Kidney tubule cell (primary cell): ENCODE data around the gene TBC1D30.
"Not testable (repeated sequence)": the region's sequence is repeated elsewhere in the genome, so short reads cannot be mapped to it uniquely, and the experiment has no call there.

Source experiments
- DNase-seq: peaks from one replicate; pipeline ENCODE4 v3.0.0-alpha.2; 2018; ENCODE audit warnings: low spot score

The TBC1D30 gene

DNA sequence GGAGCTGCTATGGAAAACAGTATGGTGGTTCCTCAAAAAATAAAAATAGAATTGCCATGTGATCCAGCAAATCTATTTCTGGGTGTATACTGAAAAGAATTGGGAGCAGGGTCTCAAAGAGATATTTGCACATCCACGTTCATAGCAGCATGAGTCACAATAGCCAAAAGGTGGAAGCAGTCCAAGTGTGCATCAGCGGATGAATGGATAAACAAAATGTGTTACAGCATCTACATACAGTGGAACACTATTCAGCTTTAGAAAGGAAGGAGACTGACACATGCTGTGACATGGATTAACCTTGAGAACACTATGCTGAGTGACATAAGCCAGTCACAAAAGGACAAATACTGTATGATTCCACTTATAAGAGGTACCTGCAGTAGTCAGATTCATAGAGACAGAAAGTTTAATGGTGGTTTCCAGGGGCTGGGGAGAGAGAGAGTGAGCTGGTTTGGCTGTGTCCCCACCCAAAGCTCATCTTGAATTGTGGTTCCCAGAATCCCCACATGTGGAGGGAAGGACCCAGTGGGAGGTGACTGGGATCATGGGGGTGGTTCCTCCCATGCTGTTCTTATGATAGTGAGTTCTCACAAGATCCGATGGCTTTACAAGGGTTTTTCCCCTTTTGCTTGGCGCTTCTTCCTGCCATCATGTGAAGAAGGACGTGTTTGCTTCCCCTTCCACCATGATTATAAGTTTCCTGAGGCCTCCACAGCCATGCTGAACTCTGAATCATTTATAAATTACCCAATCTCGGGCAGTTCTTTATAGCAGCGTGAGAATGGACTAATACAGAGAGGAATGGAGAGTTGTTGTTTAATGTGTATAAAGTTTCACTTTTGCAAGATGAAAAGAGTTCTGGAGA lies 17.6 kb upstream of the TBC1D30 start:
- no peak for DNase-seq

DNA sequence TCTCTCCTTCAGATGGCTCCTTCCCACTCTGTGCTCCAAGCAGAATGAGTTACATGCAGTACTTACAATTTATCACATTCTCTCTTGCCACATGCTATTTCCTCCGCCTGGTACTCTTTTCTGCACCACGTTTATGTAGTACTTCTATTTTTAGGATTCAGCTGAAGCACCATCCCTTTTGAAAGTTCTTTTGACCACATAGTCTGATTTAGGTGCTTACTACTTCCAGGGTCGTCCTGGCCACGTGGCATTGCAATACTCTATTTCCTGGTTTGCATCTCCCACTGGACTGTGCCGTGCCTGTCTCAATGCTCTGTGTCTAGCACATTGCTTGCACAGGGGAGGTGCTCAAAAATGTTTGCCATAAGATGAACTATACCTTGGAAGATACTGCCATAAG lies 16.3 kb upstream of the TBC1D30 start:
- no peak for DNase-seq

DNA sequence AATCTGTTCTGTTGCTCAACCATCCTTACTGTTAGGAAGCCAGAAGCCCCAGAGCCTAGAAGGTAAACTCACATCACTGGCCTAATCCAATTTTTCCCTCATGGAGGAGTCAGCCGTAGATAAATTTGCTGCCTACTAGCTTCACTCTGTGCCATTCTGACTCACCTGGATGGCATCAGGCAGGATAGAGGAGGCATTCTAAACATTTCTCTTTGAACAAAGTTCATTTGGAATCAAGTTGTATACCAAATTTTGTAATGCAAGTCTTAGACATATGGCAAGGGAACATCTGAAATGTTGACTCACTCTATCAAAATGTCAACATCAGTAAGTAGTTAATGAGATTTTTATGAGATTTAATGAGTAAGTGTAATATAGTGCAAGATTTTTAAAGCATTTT lies 13.6 kb upstream of the TBC1D30 start:
- DNase-seq, result peak; percentile 30

DNA sequence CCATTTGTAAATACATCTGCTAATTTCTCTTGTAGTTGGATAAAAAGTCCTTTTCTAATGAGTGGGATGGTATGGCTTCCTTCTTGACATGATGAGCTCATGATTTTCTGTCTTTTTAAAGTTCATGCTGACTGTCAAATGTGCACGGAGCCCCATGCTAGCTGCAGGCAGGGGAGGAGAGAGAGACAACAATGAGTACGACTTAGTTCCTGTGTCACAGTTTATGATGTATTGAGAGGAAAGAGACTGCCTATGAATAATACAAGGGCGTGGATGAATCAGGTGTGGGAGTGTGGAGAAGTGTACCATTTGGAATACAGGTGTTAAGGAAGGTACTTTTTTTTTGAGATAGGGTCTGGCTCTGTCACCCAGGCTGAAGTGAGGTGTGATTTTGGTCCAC lies 10.7 kb upstream of the TBC1D30 start:
- no peak for DNase-seq

DNA sequence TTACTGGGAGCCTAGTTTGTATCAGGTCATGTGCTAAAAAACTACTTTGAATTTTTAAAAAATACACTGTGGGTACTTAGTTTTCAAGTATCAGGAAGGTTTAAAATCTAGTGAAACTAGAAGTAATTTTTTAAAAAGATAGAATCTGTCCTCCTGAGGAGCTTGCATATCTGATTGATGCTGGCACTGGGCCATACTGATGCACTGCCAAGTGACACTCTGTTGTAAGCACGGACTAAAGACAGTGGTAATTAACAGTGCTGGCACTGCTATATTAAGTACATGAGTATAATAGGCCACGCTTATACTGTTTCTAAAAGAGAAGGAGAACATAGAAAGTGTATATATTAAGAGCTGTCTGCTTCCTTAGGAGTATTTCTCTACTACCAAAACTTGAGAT lies 10.0 kb upstream of the TBC1D30 start:
- no peak for DNase-seq

DNA sequence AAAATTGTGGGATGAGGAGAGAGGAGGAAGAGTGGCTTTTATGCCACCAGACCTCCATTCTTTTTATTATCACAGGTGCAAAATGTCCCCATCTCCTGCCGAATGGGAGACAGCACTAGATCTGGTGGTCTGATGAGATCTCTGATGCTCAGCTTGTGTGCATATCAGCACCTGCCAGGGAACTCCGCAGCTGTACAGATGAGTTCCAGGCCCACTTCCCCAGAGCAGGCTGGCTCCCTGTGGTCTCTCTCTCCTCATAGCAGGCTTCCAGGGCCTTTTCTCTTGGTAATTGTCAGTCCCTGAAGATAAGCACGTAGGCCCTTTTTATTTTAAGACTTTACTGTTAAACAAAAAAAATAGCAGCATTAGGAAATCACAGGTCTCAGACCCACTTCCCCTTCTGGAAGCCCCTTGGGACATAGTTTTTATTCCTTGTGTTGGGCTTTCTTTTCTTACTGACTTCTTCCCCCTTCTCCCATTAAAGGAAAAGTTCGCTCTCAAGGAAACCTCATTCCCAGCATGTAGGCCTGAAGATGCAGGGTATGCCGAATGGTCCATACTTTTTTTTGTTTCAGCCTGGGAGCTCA lies 4.5 kb upstream of the TBC1D30 start:
- no peak for DNase-seq

DNA sequence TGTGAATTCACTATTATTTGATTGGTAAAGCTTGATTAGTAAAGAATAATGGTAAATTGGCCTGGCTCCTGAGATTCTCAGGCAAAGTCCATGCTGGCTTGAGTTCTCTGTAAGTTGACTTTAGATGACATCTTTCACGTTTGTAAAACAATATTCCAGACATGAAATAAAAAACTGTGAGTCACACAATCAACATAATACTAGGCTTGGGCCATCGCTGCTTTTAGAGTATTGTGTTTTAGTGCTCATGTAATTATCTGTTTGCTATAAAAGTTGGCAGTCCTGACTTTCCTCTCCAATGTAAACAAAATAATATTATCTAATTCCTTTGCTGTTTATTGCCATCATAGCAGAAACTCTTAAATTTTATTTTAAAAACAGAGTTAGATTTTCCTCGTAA lies 3.9 kb upstream of the TBC1D30 start:
- DNase-seq, result no peak

DNA sequence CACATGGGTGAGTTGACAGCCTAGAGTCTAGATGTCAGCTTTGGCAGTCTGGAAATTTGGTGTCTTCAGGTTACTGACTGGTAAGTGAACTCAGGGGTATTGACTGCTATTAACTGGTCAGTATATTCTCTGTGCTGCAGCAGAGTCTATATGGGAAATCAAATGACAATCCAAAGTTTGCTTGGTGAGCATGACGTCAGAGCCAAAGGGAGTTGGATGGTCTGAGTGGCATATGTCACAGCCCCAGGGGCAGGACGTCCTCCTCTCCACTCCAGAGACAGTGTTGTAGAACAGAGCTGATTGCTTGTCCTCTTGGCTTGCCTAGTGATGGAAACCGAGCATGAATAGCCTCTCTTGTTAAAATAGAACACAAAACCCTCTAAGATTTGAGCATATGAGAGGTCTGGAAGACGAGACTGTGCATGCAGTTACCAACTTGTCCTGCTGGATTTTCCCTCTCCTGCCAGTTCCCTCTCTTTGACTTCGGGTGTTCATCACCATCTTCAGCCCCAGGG lies 3.3 kb upstream of the TBC1D30 start:
- DNase-seq, result no peak

DNA sequence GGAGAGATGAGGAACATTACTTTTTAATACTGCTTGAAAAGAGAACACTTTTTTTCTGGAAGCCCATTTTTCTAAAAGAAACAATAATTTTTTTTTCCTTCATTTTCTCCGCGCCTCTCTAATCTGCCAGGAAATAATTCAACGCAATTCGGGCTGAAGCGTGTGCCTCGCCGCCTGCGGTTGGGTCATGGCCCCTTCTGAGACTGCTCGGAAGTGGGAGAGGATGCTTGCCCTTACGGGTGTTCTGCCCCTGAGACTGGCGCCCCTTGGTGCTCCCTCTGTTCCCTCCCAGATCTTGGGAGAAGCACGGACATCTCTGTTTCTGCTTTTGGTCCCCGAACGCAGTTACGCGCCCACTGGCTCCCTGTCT lies 332 bp upstream of the TBC1D30 start:
- DNase-seq, result no peak

DNA sequence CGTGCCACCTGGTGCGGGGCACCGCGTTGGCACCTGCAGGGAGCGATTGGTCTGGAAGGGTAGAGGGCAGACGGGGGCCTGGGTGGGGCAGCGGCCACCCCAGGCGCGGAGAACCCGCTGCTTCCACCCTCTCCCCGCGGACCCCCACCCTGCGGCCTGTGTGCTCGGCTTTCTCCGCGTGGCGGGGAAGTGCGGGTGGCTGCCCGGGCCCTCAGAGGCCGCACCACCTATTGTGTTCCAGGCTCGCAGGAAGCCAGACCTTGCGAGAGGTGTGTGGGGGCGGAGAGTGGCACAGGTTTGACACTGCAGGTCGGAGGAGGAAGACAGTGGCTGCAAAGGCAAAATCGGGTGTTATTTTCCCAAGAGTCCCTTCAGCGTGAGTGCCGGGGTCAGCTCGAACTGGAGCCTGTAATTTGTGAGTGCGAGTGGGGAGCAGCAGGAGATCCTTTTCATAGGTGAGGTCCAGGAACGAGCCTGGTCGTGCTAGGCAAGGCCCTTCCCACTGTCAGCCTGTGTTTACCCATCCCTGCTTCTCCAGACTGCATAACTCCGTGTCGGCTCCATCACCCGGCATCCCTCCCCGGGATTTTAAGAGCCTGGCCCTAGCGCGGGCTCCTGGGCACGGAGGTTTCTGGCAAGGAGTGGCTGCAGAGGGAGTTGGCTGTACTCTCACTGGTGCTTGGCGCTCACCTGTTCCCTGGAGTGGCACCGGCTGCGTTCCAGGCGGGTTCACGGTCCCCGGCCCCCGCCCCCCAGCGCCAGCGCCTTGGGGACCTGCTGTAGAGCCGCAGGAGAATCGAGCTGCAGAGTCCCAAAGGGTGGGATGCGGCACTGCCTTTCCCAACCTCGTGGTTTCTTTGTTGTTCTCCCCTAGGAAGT lies 935 bp downstream of the TBC1D30 start:
- no peak for DNase-seq

DNA sequence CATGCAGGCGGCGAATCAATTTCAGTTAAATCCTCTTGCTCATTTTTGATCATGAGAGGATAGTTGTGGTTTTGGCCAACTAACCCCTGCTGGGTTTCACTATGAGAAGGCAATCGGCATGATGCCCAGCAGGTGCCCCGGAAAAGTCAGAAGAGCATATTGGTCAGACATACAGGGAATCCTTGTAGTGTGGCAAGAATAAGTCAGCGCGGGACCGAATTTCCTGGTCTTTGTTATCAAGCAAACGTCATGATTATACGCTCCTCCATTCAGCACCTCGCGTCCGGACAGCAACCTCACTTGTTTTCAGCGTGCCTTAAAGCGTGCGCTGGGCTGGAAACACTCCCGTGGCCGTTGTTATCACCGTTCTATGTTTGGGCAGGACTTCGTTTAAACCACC lies 1.8 kb downstream of the TBC1D30 start:
- DNase-seq, result peak; percentile 65

DNA sequence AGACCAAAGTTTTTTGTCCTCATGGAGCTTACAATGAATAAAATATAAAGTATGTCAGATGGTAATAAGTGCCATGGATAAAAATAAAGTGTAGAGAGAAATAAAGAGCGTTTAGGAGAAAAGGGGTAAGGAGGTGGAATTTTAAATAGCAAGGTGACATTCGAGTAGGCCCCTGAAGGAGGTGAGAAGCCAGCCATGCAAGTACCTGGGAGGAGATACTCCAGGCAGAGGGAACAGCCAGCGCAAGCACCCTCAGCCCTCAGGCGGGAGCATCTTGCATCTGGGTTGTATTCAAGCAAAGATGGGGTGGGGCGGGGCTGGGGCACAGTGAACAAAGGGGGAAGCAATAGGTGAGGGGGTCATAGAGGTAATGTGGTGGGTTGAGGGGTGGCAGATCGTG lies 4.3 kb downstream of the TBC1D30 start:
- DNase-seq, result no peak

DNA sequence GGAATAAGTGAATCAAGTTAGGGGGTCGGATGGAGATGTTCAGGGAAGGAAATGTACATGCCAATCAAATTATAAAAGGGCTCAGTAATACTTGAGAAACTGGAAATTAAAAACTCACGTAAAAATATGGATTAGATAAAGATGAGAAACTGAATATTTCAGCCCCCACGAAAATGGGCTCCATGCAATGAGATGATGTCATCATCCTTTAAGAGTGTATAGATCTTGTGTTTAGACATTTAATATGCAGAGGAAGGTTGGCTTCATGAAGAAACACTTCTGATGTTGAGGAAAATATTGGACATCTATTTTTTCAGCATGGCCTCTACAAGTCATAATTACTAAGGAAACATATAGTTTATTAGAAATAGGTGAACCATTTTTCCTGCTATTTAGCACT lies 9.5 kb downstream of the TBC1D30 start:
- no peak for DNase-seq

DNA sequence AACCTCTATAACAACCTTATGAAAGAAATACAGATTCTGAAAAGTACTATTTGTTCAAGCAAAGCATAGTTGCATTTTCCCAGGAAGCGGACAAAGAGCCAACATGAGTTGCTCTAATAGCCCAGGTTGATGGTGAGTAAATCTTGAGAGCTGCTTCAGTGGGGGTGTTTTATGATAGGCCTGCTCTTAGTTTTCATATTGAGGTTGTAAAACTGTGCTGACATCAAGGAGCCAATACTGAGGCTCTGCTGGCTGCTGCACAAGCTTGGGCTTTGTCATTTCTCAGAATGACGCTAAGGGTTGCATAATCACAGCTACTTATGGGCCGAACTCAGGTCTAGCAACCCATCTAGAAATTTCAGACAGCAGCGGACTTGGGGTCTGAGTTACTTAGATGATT lies 11.5 kb downstream of the TBC1D30 start:
- DNase-seq, result no peak

DNA sequence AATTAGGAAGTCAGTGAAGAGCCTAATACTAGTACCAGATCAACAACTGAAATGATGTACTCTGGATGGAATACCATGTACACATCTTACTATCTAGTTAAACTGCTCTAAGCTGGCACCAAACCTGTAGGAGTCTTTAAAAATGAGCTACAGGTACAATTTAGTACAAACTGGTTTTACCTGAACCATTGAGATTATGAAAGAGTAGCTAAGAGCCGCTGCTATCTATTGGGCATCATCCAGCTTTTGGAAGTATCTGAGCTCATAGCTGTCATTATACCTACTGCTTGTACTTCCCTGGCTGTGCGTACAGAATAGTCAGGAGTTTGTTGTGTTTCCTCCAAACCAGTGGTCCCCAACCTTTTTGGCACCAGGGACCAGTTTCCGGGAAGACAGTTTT lies 12.4 kb downstream of the TBC1D30 start:
- no peak for DNase-seq

DNA sequence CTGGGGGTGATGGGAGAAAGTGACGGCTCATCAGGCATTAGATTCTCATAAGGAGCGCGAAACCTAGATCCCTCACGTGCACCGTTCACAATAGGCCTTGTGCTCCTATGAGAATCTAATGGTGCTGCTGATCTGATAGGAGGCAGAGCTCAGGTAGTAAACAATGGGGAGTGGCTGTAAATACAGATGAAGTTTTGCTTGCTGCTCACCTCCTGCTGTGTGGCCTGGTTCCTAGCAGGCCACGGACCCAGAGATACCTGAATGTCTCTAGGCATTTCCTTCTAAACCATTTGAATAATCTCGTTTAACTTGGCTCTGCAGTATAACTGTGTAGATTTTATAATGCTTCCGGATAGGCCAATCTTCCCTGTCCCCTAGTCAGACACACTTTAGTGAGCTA lies 13.0 kb downstream of the TBC1D30 start:
- no peak for DNase-seq

DNA sequence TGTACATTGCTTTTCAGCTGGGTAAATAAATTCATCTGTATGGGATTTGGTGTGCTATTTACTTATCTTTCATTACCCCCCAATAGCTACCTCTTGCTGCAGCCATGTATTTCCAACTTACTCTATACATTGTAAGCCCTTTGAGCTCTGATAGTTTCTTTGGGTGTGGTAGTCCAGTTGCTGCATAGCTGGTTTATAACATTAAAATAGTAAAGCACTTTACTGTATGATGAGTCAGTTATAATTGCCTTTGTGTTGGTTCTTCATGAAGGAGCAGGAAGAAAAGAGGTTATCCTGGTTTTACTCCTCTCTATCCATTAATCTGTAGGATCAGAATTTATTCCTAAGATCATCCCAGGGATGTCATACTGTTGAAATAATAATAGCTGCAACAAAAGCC lies 15.7 kb downstream of the TBC1D30 start:
- DNase-seq, result no peak

DNA sequence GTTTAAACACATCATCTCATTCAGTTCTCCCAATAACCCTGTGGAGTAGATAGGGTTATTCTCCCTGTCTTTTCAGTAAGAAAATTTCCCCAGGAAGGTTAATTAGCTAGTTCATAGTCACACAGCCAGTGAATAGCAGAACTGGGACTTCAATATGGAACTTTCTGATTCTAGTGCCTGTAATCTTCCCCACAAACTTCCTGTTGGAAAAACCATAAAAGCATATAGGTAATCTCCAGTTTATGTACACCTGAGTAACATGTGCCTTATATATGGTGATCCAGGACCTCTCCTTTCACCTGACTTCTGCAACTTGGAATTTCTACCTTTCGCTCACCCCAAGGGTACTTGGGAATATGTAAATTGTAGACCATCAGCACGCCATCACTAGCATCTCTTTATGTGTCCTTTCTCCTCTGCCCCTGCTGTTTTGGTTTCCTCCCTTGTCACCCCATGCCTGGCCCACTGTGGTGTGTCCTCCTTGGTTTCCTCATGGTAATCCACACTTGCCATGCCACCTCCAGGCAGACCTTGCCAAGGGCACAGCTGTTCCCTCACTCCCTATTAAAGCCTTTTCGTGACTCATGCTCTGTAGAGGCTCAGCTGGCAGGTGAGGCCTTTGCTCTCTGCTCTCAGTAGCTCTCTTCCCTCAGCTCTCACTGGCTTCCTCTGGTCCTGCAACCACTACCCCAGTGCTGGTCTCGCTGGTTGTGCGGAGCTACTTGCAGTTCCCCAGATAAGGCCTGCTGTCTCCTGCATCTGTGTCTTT lies 16.7 kb downstream of the TBC1D30 start:
- DNase-seq, result no peak

DNA sequence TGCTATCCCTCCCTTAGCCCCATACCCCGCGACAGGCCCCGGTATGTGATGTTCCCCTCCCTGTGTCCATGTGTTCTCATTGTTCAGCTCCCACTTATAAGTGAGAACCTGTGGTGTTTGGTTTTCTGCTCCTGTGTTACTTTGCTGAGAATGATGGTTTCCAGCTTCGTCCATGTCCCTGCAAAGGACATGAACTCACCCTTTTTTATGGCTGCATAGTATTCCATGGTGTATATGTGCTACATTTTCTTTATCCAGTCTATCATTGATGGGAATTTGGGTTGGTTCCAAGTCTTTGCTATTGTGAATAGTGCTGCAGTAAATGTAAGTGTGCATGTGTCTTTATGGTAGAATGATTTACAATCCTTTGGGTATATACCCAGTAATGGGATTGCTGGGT lies 24.0 kb downstream of the TBC1D30 start:
- not testable (repeated sequence) for DNase-seq

DNA sequence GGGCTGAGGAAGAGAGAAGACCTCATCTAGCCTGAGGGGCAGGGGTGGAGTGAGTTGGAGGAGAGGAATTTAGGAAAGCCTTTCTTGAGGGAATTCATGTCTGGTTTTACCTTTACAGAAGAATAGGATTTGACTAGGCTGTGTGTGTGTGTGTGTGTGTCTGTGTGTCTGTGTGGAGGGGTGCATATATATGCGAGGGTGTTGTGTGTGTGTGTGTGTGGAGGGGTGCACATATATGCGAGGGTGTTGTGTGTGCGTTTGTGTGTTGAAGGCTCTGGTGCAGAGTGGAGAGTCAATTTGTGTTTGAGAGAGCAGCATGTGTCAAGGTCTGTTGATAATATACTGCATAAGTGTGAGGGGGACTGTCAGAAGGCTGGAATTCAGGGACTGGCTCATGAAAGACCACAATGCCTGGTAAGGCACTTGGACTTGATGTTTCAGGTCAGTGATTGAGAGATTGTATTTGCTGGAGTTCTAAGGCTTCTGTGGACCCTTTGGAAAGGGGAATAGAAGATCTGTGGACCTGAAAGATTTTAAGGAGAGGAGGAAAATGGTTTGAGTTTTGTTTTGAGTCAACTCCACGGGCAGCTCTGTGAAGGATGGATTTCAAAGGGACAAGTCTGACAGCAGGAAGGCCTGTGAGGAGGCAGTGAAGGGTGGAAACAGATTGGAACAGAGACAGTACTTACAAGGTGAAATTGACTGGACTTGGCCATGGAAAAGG lies 34.6 kb downstream of the TBC1D30 start:
- no peak for DNase-seq

DNA sequence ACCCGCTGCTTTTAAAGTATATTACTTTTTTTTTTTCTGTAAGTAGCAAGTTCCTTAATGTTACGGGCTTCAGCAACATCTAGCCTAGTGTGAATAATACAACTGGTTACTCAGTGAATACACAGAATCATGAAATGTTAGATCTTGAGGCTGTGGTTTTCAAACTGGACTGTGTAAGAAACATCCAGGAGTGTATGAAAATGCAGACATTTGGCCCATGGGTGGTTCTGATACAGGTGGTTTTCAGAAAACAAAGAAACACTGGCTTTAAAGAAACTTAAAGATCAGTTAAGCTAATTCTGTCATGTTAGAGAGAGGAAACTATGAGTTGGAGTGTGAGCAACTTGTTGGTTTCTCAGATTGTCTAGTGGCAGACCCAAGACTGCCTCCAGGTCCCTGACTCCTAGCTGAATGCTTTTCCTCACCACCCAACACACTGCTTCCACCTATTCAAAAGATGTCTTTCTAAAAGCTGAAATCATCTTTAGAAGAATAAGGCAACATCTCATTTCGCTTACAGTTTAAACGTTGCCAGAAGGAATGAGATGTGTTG lies 36.1 kb downstream of the TBC1D30 start:
- no peak for DNase-seq
